D341Med (cell line): ENCODE measurements around the gene CCM2L.

Source experiments
- DNase-seq: peaks from one replicate; pipeline ENCODE4 v3.0.0; 2012; ENCODE audit warnings: low spot score

The CCM2L gene

DNA sequence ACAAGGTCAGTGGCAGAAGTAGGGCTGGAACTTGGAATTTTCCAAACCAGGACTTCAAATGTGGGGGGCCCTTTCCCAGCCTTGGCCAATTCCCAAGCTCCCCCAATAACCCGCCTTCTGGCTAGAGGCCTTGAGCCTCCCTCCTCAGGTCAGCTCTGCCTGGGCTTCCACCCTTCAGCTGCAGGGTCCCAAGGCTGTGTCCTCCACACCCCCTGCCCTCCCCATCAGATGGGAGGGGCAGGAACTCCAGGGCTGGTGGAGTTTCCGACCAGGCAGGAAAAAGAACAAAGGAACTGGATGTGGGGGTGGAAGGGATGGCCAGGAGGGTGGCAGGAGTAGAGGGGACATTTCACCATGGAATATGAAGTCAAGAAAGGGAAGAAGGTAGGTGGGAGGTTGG, at the start of gene CCM2L:
Gene CCM2L, plus strand, starts transcription at position 338 of the 400 bp plus-strand sequence. Its CDS starts 17 bp downstream, at position 355.
- DNase-seq: no peak

DNA sequence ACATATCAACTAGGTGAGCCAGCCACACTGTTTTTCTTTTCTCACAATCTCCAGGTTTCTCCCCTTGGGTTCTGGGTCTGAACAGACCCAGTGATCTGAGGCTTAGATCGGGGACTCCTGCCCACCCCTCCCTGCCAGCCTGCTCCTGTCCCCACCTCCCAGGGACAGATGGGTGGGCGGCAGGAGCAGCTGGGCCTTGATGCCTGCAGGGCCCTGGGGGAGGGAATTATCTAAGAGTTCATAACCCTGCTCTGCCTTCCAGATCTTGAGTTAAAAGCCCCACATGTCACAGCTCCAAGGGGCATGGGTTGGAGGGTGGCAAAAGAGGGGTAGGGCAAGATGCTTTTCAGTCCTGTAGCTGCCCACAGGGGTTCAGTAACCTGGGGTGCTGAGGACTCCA, 47.5 kb upstream of the CCM2L start:
- peak; percentile 81 for DNase-seq

DNA sequence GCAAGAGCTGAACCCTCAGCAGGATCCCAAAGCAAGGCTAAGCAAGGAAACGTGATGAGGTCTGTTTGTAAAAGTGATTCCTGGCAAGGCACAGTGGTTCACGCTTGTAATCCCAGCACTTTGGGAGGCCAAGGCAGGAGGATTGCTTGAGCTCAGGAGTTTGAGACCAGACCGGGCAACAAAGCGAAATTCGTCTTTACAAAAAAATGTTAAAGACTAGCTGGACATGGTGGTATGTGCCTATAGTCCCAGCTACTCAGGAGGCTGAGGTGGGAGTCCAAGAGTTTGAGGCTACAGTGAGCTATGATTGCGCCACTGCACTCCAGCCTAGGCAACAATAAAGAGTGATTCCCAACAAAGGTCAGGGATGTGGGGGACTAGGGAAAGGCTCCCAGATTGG, 46.3 kb upstream of the CCM2L start:
- no peak for DNase-seq

DNA sequence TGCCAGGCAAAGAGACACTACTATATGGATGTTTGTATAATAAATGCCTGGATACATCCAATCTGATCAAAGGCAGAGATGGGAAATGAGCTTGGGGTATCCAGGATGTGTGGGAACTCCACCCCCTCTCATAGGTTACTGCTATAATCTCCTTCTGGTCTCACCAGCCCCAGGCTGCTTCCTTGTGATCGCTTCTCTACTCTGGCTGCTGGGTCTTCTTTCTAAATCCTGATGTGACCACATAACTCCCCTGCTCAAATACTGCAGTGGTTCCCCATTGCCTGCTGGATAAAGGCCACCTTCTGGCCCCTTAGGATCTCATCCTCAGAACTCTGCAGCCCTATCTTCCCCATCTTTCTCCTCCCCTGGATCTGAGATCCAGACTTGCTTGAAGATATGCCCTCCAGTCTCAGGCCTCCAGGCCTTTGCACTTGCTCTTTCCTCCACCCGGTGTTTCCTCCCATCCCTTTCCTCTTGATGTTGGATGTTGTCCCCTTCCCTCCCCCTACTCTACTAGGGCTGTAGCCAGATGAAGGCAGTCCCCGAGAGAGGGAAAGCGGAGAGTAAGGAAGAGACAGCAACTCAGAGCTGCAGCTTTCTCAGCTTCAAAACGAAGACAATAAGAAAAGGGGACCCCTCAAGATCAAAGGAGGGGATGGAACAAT, 43.1 kb upstream of the CCM2L start:
- no peak for DNase-seq

DNA sequence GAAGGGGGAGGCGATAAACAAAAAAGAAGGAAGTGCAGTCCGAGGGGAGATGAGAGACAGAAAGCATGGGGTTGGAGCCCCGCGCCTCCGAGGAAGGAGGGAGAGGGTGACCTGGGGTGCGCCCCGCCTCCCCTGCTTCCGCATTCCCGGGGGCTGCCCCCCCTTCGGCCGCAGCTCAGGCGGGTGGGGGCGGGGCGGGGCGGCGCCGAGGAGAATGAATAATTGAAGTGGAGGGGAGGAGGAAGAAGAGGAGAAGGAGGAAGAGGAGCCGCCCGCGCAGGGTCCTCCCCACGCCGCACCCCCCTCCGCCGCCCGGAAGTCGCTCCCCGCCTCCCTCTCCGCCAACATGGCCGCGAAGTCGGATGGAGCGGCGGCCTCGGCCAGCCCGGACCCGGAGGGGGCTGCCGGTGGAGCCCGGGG, 42.4 kb upstream of the CCM2L start, which contains the start of gene XKR7:
Gene XKR7, plus strand, starts transcription at position 322 of the 420 bp plus-strand sequence. Its CDS starts 25 bp downstream, at position 347.
- DNase-seq: peak; percentile 91

DNA sequence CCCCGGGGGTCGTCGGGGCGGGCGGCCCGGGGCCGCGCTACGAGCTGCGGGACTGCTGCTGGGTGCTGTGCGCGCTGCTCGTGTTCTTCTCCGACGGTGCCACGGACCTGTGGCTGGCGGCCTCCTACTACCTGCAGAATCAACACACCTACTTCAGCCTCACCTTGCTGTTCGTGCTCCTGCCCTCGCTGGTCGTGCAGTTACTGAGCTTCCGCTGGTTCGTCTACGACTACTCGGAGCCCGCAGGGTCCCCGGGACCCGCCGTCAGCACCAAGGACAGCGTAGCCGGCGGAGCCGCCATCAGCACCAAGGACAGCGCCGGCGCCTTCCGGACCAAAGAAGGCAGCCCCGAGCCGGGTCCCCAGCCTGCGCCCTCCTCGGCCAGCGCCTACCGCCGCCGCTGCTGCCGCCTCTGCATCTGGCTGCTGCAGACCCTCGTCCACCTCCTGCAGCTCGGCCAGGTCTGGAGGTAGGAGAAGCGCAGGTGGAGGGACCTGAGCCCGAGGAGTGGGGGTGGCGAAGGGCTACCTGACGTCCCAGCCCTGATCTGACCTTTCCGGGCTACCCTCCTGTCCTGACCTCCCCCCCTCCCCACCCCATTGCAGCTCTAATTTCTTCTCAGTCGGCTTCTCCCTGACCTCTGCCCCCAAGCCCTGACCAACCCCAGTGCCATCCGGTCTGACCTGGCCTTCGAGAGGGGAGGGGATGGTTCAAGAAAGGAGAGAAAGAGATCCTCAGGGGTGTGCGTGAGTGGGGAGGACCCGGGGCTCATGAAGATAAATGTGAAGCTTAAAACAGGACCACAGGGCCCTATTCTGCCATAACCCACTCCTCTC, 41.7 kb upstream of the CCM2L start:
- DNase-seq: peak; percentile 68

DNA sequence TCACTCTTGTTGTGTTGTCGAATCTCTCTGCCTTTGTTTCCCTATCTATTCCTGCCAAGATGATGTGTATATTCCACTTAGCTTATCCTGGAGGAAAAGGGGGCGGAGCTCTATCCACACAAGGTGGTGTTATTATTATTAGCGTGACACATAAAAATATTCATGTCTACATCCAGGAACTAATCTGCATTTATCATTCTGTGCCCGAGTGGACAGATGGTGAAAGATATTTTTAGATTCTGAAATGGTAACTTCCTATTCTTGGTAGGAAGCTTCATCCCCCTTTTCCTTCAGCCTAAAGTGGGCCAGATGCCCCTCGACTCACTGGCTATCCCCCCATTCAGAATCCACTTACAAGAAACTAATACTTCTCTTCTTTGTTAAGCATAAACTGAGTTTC, 40.2 kb upstream of the CCM2L start:
- no peak for DNase-seq

DNA sequence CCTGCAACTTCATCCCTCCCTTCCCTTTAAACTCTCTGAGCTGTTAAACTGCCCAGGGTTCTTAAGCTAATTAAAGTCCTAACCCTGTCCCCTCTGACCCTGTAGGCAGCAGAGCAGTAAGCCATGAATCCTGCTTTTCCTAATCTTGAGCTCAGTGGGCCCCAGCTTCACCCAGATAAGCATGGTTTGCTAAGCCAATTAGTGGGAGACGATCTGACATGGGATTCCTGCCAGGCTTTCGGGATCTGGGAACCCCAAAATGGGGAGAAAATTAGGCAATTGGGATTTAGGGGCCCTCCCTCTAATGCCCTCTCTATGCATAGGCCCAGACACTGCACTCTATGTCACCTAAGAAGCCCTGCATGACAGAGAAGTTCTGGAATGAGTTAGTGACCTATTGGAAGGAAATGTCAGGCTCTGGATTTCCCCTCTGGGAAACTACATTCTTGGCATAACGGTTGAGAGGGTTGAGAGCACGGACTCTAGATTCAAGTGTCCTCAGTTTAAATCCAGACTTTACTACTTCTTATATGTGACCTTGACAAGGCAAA, 37.7 kb upstream of the CCM2L start:
- DNase-seq: no peak

DNA sequence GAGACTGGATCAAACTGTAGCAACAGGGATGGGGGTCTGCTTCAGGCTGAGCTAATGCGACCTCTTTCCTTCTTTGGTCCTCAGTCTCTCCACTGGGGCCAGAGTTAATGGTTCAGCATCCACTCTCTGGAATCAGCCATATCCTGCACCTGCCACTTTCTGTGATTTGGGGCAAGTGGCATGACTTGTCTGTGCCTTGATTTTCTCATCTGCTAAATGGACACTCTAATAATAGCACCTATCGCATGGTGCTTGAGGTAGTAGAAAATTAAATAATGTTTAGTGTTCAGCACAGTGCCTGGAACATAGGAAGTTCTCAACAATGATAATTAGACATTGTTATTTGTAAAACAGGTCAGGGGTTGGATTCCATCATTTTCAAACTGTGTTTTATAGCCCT, 35.9 kb upstream of the CCM2L start:
- DNase-seq: no peak

DNA sequence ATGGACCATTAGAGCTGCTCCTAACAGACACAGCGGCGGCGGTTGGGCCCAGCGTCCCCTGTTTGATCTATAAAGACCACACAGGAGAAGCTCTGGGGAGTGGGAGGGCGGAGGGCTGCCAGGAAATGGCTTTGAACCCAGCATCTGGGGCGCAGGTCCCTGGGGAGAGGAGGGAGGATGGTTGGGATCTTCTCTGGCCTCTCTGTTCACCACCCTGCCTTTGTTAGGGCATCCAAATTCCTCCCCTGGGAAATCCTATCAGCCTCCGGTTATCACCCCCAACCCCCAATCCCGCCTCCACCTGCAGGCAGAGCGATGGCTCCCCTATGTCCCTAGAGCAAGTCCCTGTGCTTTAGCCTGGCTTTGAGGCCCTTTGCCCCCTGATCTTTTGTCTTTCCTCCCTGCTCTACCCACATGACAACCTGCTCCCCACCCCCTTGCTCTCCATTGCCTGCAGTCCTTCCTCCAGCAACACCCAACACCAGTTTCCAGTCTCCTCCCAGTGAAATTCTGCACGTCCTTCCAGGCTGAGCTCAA, 35.2 kb upstream of the CCM2L start:
- DNase-seq: peak; percentile 73

DNA sequence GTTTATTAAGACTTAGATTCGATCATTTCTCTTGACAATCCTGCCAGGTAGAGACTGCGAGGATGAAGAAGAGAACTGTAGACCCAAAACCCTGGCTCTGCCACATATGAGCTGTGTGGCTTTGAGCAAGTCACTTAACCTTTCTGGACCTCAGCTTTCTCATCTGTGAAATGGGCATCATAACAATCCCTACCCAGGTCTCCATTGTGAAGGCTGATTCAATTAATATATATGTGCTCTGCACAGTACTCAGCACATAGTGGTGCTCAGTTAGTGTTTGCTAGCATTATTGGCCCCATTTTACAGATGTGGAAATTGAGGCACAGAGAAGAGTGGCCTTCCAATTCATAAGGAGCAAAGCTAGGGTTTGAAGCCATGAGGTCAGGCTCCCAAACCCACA, 34.4 kb upstream of the CCM2L start:
- DNase-seq: no peak

DNA sequence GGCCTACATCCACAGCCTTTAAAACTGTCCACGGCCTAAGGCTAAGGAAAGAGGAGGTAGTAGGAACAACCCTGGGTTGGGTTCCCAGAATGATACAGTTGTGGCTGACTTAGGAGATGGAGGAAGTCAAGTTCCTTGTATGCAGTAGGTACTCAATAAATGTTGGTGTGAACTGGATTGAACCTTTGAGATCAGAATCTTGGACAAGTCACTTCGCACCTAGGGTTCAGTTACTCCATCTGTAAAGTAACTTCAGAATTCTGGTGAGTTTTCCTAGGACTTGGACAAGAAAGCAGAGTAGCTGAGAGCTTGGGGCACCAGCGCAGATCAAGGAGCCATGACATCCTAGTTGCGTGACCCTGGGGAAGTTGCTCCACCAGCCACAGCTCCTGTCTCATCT, 33.2 kb upstream of the CCM2L start:
- DNase-seq: no peak

DNA sequence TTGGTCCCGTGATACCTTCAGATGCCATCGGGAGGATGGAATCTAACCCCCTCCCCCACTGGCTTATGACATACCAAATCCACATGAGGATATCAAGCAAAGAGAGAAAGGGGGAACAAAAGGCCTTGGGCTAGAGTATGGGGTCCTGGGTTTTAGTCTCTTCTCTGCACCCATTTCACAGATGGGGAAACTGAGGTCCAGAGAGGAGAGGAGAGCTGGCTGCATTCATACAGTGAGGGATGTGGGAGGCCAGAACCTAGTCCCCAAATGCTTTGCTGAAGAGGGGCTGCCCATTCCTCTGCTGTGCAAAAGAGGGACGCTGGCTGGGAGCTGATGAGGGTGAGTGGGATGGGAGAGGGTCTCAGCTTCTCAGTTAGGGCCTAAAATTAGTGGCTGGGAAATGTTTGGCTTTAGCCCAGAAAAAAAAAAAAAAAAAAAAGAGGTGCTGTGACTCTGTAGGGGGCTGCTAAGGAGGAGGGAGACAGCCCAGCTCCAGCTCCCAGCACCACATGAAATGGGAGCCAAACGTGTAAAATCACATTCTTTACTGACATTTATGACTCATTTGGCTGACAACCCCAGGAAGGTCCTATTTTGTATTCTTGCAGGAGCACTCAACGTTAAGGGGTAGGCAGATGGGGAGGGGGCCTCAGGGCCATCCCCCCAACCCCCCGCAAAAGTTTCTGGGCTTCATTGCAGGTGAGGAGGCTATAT, 30.4 kb upstream of the CCM2L start:
- DNase-seq: no peak

DNA sequence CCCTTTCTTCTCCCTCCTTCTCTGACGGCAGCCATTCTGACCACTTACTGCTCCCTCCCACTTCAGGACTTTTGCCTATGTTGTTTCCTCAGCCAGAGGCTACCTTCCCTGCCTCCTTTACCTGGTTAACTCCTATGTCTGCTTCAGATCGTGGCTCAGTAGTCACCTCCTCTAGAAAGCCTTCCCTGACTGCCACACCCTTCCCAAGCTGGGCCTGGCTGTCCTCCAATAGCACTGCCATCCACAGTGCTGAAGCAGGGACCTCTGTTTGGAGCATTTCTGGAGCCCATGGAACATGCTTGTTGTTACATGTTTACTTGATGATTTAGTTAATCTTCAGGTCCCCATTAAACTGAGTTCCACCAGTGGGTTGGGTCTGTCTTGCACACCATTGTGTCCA, 28.5 kb upstream of the CCM2L start:
- DNase-seq: no peak

DNA sequence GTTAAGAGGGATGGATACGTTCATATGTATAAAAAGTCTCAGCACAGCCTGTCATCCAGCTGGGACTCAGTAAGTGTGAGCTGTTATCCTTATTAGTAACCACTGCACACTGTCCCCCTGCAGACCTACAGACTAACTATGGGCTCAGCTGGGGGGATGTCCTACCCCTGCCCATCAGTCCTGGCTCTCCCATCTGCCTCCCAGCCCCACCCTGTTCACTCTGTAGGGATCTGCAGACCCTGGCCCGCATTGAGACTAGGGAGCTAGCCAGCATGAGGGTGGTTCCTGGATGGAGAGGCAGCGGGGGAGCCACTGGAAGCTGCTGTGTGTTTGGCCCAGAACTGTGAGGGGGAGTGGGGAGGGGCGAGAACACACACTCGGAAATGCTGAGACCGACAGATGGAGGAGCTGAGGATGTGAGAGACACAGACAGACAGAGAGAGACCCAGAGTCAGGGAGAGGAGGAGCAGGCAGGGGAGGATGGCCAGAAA, 25.2 kb upstream of the CCM2L start:
- DNase-seq: peak; percentile 78

DNA sequence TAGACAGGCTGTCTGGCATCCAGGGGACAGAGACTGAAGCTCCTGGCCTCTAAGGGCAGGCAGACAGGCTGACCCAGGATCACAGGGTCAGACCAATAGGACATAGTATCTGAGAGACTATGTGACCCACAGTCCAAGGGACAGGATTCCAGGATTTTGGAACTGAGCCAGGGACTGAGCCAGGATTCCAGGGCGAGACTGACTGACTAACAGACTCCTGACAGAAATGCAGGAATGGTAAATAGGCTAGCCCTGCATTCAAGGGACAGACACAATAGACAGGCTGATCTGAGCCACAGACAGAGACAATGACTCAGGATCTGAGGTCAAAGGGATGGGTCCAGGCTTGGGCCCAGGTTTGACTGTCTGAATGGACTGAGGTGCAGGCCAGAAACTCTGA, 22.5 kb upstream of the CCM2L start:
- no peak for DNase-seq

DNA sequence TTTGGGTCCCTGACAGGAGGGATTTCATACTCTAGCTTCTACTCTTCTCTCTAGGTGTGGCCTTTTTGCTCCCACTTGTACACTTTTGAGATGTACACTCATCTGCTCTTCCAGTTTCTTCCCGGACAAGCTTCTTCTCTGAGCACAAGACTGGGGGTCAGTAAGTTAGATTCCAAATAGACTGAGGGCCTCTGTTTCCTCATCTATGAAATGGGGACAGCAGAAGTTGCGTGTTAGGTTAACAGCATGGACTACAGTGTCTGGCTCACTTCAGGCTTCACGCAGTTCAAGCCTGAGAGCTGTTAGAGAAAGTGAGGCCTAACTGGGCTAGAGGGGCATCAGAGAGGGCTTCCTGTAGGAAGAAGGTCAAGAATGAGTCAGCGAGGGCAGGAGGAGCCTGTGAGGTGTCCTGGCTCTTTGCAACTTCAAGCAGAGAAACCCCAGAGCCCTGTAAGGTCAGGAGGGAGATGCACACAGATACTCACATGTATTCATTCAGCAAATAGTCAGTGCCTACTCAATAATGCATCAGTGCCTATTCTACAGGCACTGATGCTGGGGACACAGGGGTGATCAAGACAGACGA, 21.7 kb upstream of the CCM2L start:
- DNase-seq: no peak

DNA sequence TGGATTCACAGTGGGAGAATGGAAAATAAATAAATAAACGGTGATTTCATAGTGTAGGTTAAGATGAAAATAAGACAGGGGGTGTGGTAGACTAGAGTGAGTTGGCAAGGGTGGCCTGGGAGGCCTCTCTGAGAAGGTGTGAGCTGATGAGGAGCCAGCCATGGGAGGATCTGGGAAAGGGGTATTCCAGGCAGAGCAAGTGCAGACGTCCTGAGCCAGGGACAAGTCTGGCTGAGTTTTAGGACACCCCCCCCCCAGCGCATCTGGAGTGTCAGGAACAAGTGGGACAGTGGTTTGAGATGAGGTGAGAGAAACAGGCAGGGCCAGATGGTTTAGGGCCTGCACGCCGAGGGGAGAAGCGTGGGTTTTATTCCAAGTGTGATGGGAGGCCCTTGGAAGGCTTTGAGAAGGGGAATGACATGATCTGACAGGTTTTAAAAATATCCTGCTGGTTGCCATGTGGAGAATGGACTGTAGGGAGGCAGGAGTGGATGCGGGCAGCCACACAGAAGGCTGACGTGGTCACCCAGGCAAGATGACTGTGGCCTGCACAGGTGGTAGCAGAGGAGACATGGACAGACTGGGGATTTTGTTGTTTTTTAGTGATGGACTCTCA, 21.1 kb upstream of the CCM2L start:
- DNase-seq: no peak

DNA sequence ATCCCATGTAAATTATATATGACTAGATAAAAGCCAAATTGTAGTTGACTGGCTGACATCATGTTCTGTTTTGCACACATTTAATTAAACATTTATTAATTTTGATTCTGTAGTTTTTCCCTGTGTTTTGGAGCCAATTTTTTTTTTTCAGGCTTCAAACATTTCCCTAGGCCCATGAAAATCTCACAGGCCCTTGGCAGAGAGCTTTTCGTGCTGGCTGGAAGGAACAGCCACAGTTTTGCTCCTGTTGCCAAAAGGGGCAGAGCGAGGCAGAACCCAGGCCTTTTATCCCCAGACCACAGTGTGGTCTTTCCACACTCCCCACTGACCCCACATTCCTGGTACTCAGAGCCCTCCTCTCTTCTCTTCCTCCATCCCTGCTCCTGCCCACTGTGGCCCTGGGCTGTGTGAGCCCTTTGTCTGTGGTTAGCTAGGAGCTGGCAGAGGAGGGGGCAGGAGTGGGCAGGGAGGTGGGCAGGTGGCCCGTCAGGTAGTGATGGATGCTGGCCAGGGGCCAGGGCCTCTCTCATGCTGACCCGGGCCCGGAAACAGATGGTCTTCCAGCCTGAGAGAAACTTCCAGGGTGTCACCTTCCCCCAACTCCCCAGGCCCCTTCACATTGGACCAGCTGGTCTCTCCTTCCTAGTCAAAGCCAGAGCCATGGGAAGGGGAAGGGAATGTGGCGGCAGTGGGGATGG, 19.4 kb upstream of the CCM2L start:
- DNase-seq: no peak

DNA sequence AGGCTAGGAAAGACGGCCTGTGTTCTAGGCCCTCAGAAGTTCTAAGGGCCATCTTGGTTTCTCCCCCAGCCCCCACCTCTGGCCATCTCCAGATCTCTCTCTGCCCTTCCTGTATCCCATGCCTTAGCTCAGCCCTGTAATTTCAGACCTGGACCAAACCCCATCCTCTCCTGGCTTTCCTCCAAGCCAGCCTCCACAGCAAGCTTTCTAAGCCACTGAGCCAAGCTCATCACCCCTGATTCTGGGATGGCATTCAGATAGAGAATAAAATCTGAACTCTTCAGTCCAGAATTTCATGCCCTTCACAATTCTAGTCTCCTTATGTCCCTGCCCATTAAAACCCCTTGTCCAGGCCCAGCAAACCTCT, 18.9 kb upstream of the CCM2L start:
- DNase-seq: no peak

DNA sequence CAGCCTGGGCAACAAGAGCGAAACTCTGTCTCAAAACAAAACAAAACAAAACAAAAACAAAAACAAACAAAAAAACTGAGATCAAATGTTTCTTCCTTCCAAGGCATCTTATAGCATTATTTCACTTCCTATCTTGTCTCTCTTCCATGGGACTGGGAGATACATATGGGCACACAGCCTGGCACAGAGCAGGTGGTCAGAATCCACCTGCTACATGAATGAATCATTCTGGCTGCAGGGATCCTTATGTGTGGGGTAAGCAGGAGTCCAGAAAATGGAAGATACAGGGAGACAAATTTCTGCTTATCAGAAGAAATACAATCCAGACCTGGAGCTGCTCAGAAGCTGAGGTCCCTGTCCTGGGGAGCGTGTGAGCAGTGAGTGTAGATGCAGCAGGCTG, 18.2 kb upstream of the CCM2L start:
- no peak for DNase-seq
